Measurements from ENCODE around the gene CHST6.
"Not testable (repeated sequence)": the region's sequence is repeated elsewhere in the genome, so short reads cannot be mapped to it uniquely, and the experiment has no call there.

Gene CHST6

GRCh38 chr16:75432828-75433731 is 62.2 kb downstream of the CHST6 start, which contains the start of gene CFDP1:
Gene CFDP1 (minus strand): TSS chr16:75433503. CDS start chr16:75433352, 151 bp downstream.
- TF ChIP-seq CTCF (IDR thresholded peaks at IDR 0.05; ENCODE audit: insufficient read depth, low read depth, low read length, missing control alignments), result no peak
- peak within 1 kb of the TSS; percentile 91 for H3K4me3 ChIP-seq (ENCODE audit: low read length)
- DNase-seq (ENCODE audit: low read depth), result peak; percentile 94

- no peak for TF ChIP-seq CTCF (IDR thresholded peaks at IDR 0.05; ENCODE audit: insufficient read depth, low read depth, low read length, missing control alignments)
- DNase-seq (ENCODE audit: low read depth), result no peak
- H3K4me3 ChIP-seq (ENCODE audit: low read length), result no peak overlapping the region
These were observed 65.4 kb downstream of the CHST6 start for GRCh38 chr16:75429621-75430403.

GRCh38 chr16:75426524-75426923 is 68.7 kb downstream of the CHST6 start:
- DNase-seq (ENCODE audit: low read depth), result peak; percentile 35
- not testable (repeated sequence) for H3K4me3 ChIP-seq (ENCODE audit: low read length)

- H3K4me3 ChIP-seq (ENCODE audit: low read length); DNase-seq (ENCODE audit: low read depth): not testable (repeated sequence)
These were observed 71.0 kb downstream of the CHST6 start for GRCh38 chr16:75424105-75424762.

GRCh38 chr16:75423723-75424104 is 71.5 kb downstream of the CHST6 start:
- no peak overlapping the region for H3K4me3 ChIP-seq (ENCODE audit: low read length)
- no peak for DNase-seq (ENCODE audit: low read depth)
- no peak for TF ChIP-seq CTCF (IDR thresholded peaks at IDR 0.05; ENCODE audit: insufficient read depth, low read depth, low read length, missing control alignments)
